IMR-90 (cell line): ENCODE results near the gene IBSP. TPM values are rescaled to one million over a fixed set of nuclear protein-coding genes. Genes with fewer than 3 reads are reported as not detected.

Experiments used
- ATAC-seq: fragments of 200-7000 bp; cut with Tn5 transposase; 2 replicates; pipeline ENCODE4 v1.9.1; 2020; ENCODE audit warnings: low read depth, mild to moderate bottlenecking, moderate library complexity
- BruUV-seq: library from RNA; stranded (reverse); fragments of 400-500 nt; replicated peaks from 2 replicates; lab custom pipeline; 2021; lab: Mats Ljungman, UMichigan
- CTCF ChIA-PET: fragments of 300-600 bp; formaldehyde crosslinking; extraction: SDS; loops from one replicate; lab custom pipeline; 2021; ENCODE audit warnings: antibody characterized with exemption; lab: Yijun Ruan, JAX
- POLR2A ChIA-PET: fragments of 300-600 bp; sonication (Branson Sonifier 250); formaldehyde crosslinking; loops from one replicate; lab custom pipeline; 2022; ENCODE audit warnings: antibody characterized with exemption; ENCODE audit not compliant: unreplicated experiment; lab: Charles Lee
- DNase-seq: peaks from one replicate; pipeline ENCODE4 v3.0.0; 2013
- H2AFZ ChIP-seq: replicated peaks from 2 replicates; pipeline ENCODE3; 2013; ENCODE audit warnings: low read length, mild to moderate bottlenecking; ENCODE audit not compliant: poor library complexity
- H2AK5ac ChIP-seq: 2 replicates; pipeline ENCODE4 v1.6.1; 2013; ENCODE audit warnings: low read depth, low read length, inconsistent platforms
- H2AK9ac ChIP-seq: replicated peaks from 2 replicates; pipeline ENCODE3; 2013; ENCODE audit warnings: mild to moderate bottlenecking, low read depth, low read length, moderate library complexity; ENCODE audit not compliant: poor library complexity
- H2BK120ac ChIP-seq: 2 replicates; pipeline ENCODE4 v1.6.1; 2013; ENCODE audit warnings: low read depth, low read length, inconsistent platforms
- H2BK15ac ChIP-seq: 3 replicates; pipeline ENCODE4 v1.6.1; 2013; ENCODE audit warnings: low read depth, low read length, inconsistent platforms
- H2BK20ac ChIP-seq: 2 replicates; pipeline ENCODE4 v1.6.1; 2013; ENCODE audit warnings: low read depth, mild to moderate bottlenecking, inconsistent platforms, low read length, moderate library complexity
- H2BK5ac ChIP-seq: 2 replicates; pipeline ENCODE4 v1.6.1; 2013; ENCODE audit warnings: mild to moderate bottlenecking, low read depth, low read length, inconsistent platforms; ENCODE audit not compliant: poor library complexity, severe bottlenecking
- H3K14ac ChIP-seq: replicated peaks from 2 replicates; pipeline ENCODE4 v1.6.1; 2013; ENCODE audit warnings: low read depth, low read length, inconsistent platforms
- H3K18ac ChIP-seq: 2 replicates; pipeline ENCODE4 v1.6.1; 2013; ENCODE audit warnings: low read depth, low read length, control low read depth
- H3K23ac ChIP-seq: 2 replicates; pipeline ENCODE4 v1.6.1; 2013; ENCODE audit warnings: low read depth, low read length, inconsistent platforms
- H3K27ac ChIP-seq: 2 replicates; pipeline ENCODE4 v1.5.1; 2013; ENCODE audit warnings: mild to moderate bottlenecking, control low read depth, low read length; ENCODE audit not compliant: insufficient read depth
- H3K27me3 ChIP-seq: 2 replicates; pipeline ENCODE4 v1.6.1; 2013; ENCODE audit warnings: low read length; ENCODE audit not compliant: control insufficient read depth, insufficient read depth
- H3K36me3 ChIP-seq: 2 replicates; pipeline ENCODE4 v1.6.1; 2013; ENCODE audit warnings: low read length, mixed read lengths; ENCODE audit not compliant: control insufficient read depth, insufficient read depth
- H3K4ac ChIP-seq: 2 replicates; pipeline ENCODE4 v1.6.1; 2013; ENCODE audit warnings: low read depth, low read length, inconsistent platforms
- H3K4me1 ChIP-seq: 2 replicates; pipeline ENCODE4 v1.6.1; 2013; ENCODE audit warnings: low read length, mixed read lengths; ENCODE audit not compliant: control insufficient read depth, insufficient read depth
- H3K4me2 ChIP-seq: 2 replicates; pipeline ENCODE4 v1.6.1; 2013; ENCODE audit warnings: low read depth, mild to moderate bottlenecking, control low read depth, low read length, moderate library complexity
- H3K4me3 ChIP-seq: 2 replicates; pipeline ENCODE4 v1.5.1; 2013; ENCODE audit warnings: low read depth, mild to moderate bottlenecking, control low read depth, low read length, moderate library complexity; ENCODE audit not compliant: insufficient read depth
- H3K56ac ChIP-seq: 2 replicates; pipeline ENCODE4 v1.6.1; 2013; ENCODE audit warnings: low read length, inconsistent platforms; ENCODE audit not compliant: insufficient read depth; ENCODE audit errors: extremely low read depth
- H3K79me1 ChIP-seq, 2 experiments: 2 replicates each; pipeline ENCODE4 v1.6.1; 2013; ENCODE audit warnings: low read length in 2 of 2, inconsistent platforms in 1 of 2, low read depth in 1 of 2
- H3K9ac ChIP-seq: 2 replicates; pipeline ENCODE4 v1.6.1; 2013; ENCODE audit warnings: low read depth, low read length, control low read depth
- H3K9me1 ChIP-seq: 2 replicates; pipeline ENCODE4 v1.6.1; 2013; ENCODE audit warnings: low read length, inconsistent platforms; ENCODE audit not compliant: insufficient read depth
- H3K9me3 ChIP-seq: 2 replicates; pipeline ENCODE4 v1.6.1; 2013; ENCODE audit warnings: low read length; ENCODE audit not compliant: control insufficient read depth, insufficient read depth
- H4K20me1 ChIP-seq: 2 replicates; pipeline ENCODE4 v1.6.1; 2013; ENCODE audit warnings: low read length, inconsistent platforms; ENCODE audit not compliant: insufficient read depth
- H4K5ac ChIP-seq: 2 replicates; pipeline ENCODE4 v1.6.1; 2013; ENCODE audit warnings: mild to moderate bottlenecking, low read depth, low read length, control low read depth
- H4K8ac ChIP-seq, 2 experiments: 2 replicates each; pipeline ENCODE4 v1.6.1; 2013; ENCODE audit warnings: low read depth in 2 of 2, low read length in 2 of 2, control low read depth in 1 of 2, inconsistent platforms in 1 of 2
- H4K91ac ChIP-seq: 2 replicates; pipeline ENCODE4 v1.6.1; 2013; ENCODE audit warnings: low read depth, low read length, inconsistent platforms; ENCODE audit not compliant: insufficient read depth
- BHLHE40 ChIP-seq: fragments of 150-350 bp; IDR thresholded peaks from 2 replicates; pipeline ENCODE4 v1.6.1; 2016; ENCODE audit warnings: mild to moderate bottlenecking, low read depth, low read length
- CEBPB ChIP-seq: IDR thresholded peaks from 2 replicates; pipeline ENCODE4 v1.6.1; 2012; ENCODE audit warnings: low read depth, low read length, improper control_type of control experiment
- CHD1 ChIP-seq: IDR thresholded peaks from 2 replicates; pipeline ENCODE4 v1.6.1; 2012; ENCODE audit warnings: low read depth, low read length, improper control_type of control experiment
- MAFK ChIP-seq: IDR thresholded peaks from 2 replicates; pipeline ENCODE4 v1.6.1; 2012; ENCODE audit warnings: low read depth, low read length, improper control_type of control experiment
- NFE2L2 ChIP-seq: fragments of 150-350 bp; IDR thresholded peaks from 2 replicates; pipeline ENCODE4 v1.6.1; 2016; ENCODE audit warnings: low read depth, mild to moderate bottlenecking, low read length
- POLR2A ChIP-seq: IDR thresholded peaks from 2 replicates; pipeline ENCODE4 v1.6.1; 2012; ENCODE audit warnings: mild to moderate bottlenecking, low read depth, low read length
- RAD21 ChIP-seq: IDR thresholded peaks from 2 replicates; pipeline ENCODE4 v1.6.1; 2012; ENCODE audit warnings: low read length, improper control_type of control experiment
- SMC3 ChIP-seq: fragments of 150-350 bp; IDR thresholded peaks from 2 replicates; pipeline ENCODE4 v1.6.1; 2016; ENCODE audit warnings: low read depth, mild to moderate bottlenecking, antibody characterized with exemption, low read length, moderate library complexity
- dilution Hi-C: fragments of 300-500 bp; cut with HindIII; formaldehyde crosslinking; loops from one replicate; pipeline ENCODE4 v1.14.3; 2018; ENCODE audit warnings: low sequenced_read_pairs; ENCODE audit not compliant: unreplicated experiment
- in situ Hi-C: fragments of 300-500 bp; cut with MboI; formaldehyde crosslinking; loops from 3 replicates; pipeline ENCODE4 v1.14.3; 2019; ENCODE audit warnings: low sequenced_read_pairs, inconsistent platforms, mixed read lengths
- intact Hi-C: fragments of 100-400 bp; cut with micrococcal nuclease; formaldehyde crosslinking; loops from 2 replicates; pipeline ENCODE4 v1.10.0; 2022
- polyA plus RNA-seq, 3 experiments: library from polyadenylated mRNA; depleted of rRNA; stranded (reverse); fragments of >200 nt; gene quantifications; 2 replicates each; pipeline ENCODE4 v1.2.3, GENCODE V29; 2012; ENCODE audit warnings: low replicate concordance in 1 of 3
- total RNA-seq: library from RNA; depleted of rRNA; stranded (reverse); fragments of >200 nt; gene quantifications from 2 replicates; pipeline ENCODE4 v1.2.3, GENCODE V29; 2012
- TF ChIP-seq, protein P1 (sequence below): fragments of 150-350 bp; IDR thresholded peaks from 2 replicates; pipeline ENCODE4 v1.6.1; 2017; ENCODE audit warnings: mild to moderate bottlenecking, antibody characterized with exemption, low read length, low read depth

IBSP gene
- total and polyA plus RNA-seq, 2 of the 4 experiments (the other 2 are of a cell fraction): not detected

GRCh38 chr4:87853891-87854290 lies 54.5 kb downstream of the IBSP start:
- Histone ChIP-seq H4K8ac (no peak overlapping the region), H3K56ac (no peak overlapping the region), H3K27ac (no peak overlapping the region), H3K4ac (no peak overlapping the region), H2BK5ac (no peak overlapping the region), H2BK20ac (no peak overlapping the region), H4K91ac (no peak overlapping the region), H3K23ac (no peak overlapping the region), H3K18ac (no peak overlapping the region), H2AK5ac (no peak overlapping the region), H3K4me1 (no peaks in the 10 kb centered on the region), H3K79me1 (no peaks in the 10 kb centered on the region), H3K14ac (no peak overlapping the region), H2AK9ac (no peak overlapping the region), H3K9ac (no peak overlapping the region), H3K9me3 (no peaks in the 10 kb centered on the region), H3K4me3 (no peak overlapping the region), H3K9me1 (no peaks in the 10 kb centered on the region), H3K4me2 (no peak overlapping the region), H2AFZ (no peak overlapping the region), H2BK120ac (no peak overlapping the region), H3K27me3 (peaks cover 5% of the 10 kb centered on the region), H4K5ac (no peak overlapping the region), H2BK15ac (no peak overlapping the region), H4K20me1 (no peaks in the 10 kb centered on the region), H3K36me3 (no peaks in the 10 kb centered on the region)
- in situ Hi-C loops (loop anchor here (10.0 kb wide), 1 partner anchor 121 kb away; the partner anchor contains the start of gene SPP1), intact Hi-C loops (loop anchor here (1.0 to 10.0 kb wide), 4 partner anchors 119 to 358 kb away; no protein-coding TSS in a partner anchor), dilution Hi-C loops (no loop called here)
- TF ChIP-seq SMC3 (no peak), POLR2A (no peak), CEBPB (no peak), BHLHE40 (no peak), NFE2L2 (no peak), CHD1 (no peak), MAFK (no peak), RAD21 (no peak)
- TF ChIP-seq, protein P1, sequence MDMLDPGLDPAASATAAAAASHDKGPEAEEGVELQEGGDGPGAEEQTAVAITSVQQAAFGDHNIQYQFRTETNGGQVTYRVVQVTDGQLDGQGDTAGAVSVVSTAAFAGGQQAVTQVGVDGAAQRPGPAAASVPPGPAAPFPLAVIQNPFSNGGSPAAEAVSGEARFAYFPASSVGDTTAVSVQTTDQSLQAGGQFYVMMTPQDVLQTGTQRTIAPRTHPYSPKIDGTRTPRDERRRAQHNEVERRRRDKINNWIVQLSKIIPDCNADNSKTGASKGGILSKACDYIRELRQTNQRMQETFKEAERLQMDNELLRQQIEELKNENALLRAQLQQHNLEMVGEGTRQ: no peak
- ChIA-PET CTCF (interaction anchor here (1.1 to 2.3 kb wide), 2 partner anchors 119 to 358 kb away, joined by 4 to 18 read pairs; no protein-coding TSS in a partner anchor), POLR2A (no interaction called here)
- DNase-seq (no peak), ATAC-seq (no peak)
- BruUV-seq: no TSS peak
